ENCODE results near the gene KDELR1. TPM values are rescaled to one million over a fixed set of nuclear protein-coding genes. Genes with fewer than 3 reads are reported as not detected.

Gene KDELR1
- total and polyA plus RNA-seq, 9 of the 15 experiments (the other 6 are each of a cell fraction or from before 2014, with no cell fraction given): 6.1 to 165 (median 58.5) TPM

DNA sequence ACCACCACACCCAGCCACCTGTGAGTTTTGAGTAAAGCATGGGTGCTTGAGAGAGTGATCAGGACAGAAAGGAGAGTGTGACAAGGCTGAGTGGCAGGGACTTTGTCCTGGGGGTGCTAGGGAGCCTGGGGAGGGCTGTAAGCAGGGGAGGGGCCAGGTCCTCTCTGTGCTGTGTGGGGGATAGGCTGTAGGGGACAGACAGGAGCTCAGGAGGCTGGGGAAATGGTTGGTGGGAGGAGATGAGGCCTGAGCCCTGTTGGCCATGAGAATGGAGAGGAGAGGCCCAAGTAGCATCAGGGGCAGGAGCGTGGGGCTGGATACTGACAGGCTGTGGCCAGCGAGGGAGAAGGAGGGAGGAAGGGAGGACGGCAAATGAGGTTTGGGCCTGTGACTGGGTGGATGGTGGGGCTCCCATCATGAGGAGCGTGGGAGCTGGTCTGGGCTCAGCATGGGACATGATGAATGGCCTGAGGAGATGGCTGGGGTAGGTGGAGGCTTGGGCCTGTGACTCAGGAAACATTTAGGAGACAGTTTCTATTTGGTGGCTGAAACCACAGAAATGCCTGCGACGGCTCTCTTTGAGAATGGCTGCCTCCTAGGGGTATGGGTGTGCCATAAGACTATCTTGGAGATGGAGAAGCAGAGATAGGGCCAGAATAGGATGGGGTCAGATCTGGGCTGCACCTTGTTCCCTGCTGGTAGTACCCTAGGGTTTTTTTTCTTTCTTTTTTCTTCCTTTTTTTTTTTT, 27.1 kb upstream of the KDELR1 start (continued):
- TF ChIP-seq, protein P1, sequence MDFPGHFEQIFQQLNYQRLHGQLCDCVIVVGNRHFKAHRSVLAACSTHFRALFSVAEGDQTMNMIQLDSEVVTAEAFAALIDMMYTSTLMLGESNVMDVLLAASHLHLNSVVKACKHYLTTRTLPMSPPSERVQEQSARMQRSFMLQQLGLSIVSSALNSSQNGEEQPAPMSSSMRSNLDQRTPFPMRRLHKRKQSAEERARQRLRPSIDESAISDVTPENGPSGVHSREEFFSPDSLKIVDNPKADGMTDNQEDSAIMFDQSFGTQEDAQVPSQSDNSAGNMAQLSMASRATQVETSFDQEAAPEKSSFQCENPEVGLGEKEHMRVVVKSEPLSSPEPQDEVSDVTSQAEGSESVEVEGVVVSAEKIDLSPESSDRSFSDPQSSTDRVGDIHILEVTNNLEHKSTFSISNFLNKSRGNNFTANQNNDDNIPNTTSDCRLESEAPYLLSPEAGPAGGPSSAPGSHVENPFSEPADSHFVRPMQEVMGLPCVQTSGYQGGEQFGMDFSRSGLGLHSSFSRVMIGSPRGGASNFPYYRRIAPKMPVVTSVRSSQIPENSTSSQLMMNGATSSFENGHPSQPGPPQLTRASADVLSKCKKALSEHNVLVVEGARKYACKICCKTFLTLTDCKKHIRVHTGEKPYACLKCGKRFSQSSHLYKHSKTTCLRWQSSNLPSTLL (IDR thresholded peaks at IDR 0.05): no peak
- no peak for TF ChIP-seq ZNF830 (CRISPR knock-in tag; IDR thresholded peaks at IDR 0.05)
- no peak for TF ChIP-seq PRPF4 (IDR thresholded peaks at IDR 0.05; ENCODE audit: insufficient read depth, low read depth, low read length, poor library complexity, severe bottlenecking)
- TF ChIP-seq RNF2 (IDR thresholded peaks at IDR 0.05): no peak; the same call in 1 of the 2 replicates
- TF ChIP-seq LEF1 (IDR thresholded peaks at IDR 0.05): 0 out of 2 replicates have a peak, but pooled peaks have one; percentile 22
- TF ChIP-seq, protein P2, sequence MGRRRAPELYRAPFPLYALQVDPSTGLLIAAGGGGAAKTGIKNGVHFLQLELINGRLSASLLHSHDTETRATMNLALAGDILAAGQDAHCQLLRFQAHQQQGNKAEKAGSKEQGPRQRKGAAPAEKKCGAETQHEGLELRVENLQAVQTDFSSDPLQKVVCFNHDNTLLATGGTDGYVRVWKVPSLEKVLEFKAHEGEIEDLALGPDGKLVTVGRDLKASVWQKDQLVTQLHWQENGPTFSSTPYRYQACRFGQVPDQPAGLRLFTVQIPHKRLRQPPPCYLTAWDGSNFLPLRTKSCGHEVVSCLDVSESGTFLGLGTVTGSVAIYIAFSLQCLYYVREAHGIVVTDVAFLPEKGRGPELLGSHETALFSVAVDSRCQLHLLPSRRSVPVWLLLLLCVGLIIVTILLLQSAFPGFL (CRISPR knock-in tag; IDR thresholded peaks at IDR 0.05): no peak
- no peak for TF ChIP-seq JUNB (CRISPR knock-in tag; conservative IDR thresholded peaks at IDR 0.05)
- TF ChIP-seq ZNF395 (CRISPR knock-in tag; IDR thresholded peaks at IDR 0.05): no peak
- no peak for TF ChIP-seq ZC3H8 (IDR thresholded peaks at IDR 0.05)
- TF ChIP-seq MTA2 (IDR thresholded peaks at IDR 0.05; ENCODE audit: low read depth): no peak; the same call in 1 of the 2 replicates
- TF ChIP-seq CHD1 (IDR thresholded peaks at IDR 0.05; ENCODE audit: low read length): no peak
- no peak; the same call in 1 of the 2 replicates for TF ChIP-seq NCOA1 (IDR thresholded peaks at IDR 0.05; ENCODE audit: low read depth)
- TF ChIP-seq, protein P3, sequence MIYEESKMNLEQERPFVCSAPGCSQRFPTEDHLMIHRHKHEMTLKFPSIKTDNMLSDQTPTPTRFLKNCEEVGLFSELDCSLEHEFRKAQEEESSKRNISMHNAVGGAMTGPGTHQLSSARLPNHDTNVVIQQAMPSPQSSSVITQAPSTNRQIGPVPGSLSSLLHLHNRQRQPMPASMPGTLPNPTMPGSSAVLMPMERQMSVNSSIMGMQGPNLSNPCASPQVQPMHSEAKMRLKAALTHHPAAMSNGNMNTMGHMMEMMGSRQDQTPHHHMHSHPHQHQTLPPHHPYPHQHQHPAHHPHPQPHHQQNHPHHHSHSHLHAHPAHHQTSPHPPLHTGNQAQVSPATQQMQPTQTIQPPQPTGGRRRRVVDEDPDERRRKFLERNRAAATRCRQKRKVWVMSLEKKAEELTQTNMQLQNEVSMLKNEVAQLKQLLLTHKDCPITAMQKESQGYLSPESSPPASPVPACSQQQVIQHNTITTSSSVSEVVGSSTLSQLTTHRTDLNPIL (CRISPR knock-in tag; IDR thresholded peaks at IDR 0.05): no peak
- no peak for TF ChIP-seq ZNF23 (CRISPR knock-in tag; IDR thresholded peaks at IDR 0.05)
- TF ChIP-seq PTTG1 (tag; IDR thresholded peaks at IDR 0.05; ENCODE audit: low read depth): no peak
- TF ChIP-seq ELF1 (tag; IDR thresholded peaks at IDR 0.05): no peak
- no peak for TF ChIP-seq ELK3 (CRISPR knock-in tag; IDR thresholded peaks at IDR 0.05)
- TF ChIP-seq ZFP91 (CRISPR knock-in tag; IDR thresholded peaks at IDR 0.05): peak; percentile 54; the same call in 1 of the 2 replicates
- TF ChIP-seq ZNF24 (IDR thresholded peaks at IDR 0.05): no peak
- TF ChIP-seq POLR2G (IDR thresholded peaks at IDR 0.05; ENCODE audit: low read depth, low read length): no peak
- no peak for TF ChIP-seq ZNF668 (CRISPR knock-in tag; IDR thresholded peaks at IDR 0.05)

Measured in K562 (cell line).